Progenitor cell of endocrine pancreas (in vitro differentiated cells): ENCODE data around the gene CTNNAL1. TPM values are rescaled to one million over a fixed set of nuclear protein-coding genes. Genes with fewer than 3 reads are reported as not detected.

Source experiments
- DNase-seq: peaks from one replicate; pipeline ENCODE4 v3.0.0; 2021; ENCODE audit warnings: low spot score; ENCODE audit not compliant: unreplicated experiment
- H3K27ac Mint-ChIP-seq: 2 replicates; pipeline ENCODE4 v1.8.0; 2021; ENCODE audit warnings: mild to moderate bottlenecking, moderate library complexity, mixed read lengths
- H3K27me3 Mint-ChIP-seq: 2 replicates; pipeline ENCODE4 v1.8.0; 2021; ENCODE audit warnings: mixed read lengths
- H3K36me3 Mint-ChIP-seq: 2 replicates; pipeline ENCODE4 v1.8.0; 2022; ENCODE audit warnings: mixed read lengths; ENCODE audit not compliant: insufficient read depth
- H3K4me1 Mint-ChIP-seq: 2 replicates; pipeline ENCODE4 v1.8.0; 2021; ENCODE audit warnings: low read depth, mixed read lengths
- H3K4me3 Mint-ChIP-seq: 2 replicates; pipeline ENCODE4 v1.8.0; 2021; ENCODE audit warnings: low read depth, mild to moderate bottlenecking, moderate library complexity, mixed read lengths
- H3K9me3 Mint-ChIP-seq: 2 replicates; pipeline ENCODE4 v1.8.0; 2021; ENCODE audit warnings: low read depth, mixed read lengths
- total RNA-seq: library from RNA; stranded (reverse); gene quantifications from 2 replicates; pipeline ENCODE4 v1.2.1, GENCODE V29; 2021
- TF ChIP-seq, protein P1 (sequence below): fragments of 200-600 bp; sonication (generic); IDR thresholded peaks from one replicate; pipeline ENCODE4 v1.5.0; 2021; ENCODE audit warnings: antibody characterized with exemption, mild to moderate bottlenecking; ENCODE audit not compliant: unreplicated experiment

CTNNAL1 gene
- total RNA-seq, 1 donor from 2014 or later: 42.8 TPM

DNA sequence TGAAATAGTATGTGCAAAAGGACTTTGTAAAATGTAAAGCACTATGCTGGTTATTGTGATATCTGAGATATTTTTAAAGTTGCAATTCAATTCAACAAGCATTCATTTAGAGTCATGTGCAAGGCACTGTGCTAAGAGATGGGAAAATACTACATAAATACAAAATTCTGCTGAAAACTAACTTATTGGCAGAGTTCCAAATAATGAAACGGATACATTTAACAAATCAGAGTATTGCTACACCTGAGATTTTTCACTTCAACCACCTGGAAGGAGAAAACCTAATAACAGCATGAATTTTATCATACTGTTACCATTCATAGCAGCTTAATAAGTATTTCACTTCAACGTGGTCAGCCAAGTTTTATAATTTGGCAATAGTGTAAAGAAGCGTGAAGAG is 6.1 kb upstream of the CTNNAL1 start:
- DNase-seq: no peak
- Mint-ChIP-seq H3K27me3 (no peaks in the 10 kb centered on the region), H3K4me1 (peaks cover 7% of the 10 kb centered on the region), H3K4me3 (no peak overlapping the region), H3K27ac (no peak overlapping the region), H3K9me3 (no peaks in the 10 kb centered on the region), H3K36me3 (peaks cover 7% of the 10 kb centered on the region)
- TF ChIP-seq, protein P1, sequence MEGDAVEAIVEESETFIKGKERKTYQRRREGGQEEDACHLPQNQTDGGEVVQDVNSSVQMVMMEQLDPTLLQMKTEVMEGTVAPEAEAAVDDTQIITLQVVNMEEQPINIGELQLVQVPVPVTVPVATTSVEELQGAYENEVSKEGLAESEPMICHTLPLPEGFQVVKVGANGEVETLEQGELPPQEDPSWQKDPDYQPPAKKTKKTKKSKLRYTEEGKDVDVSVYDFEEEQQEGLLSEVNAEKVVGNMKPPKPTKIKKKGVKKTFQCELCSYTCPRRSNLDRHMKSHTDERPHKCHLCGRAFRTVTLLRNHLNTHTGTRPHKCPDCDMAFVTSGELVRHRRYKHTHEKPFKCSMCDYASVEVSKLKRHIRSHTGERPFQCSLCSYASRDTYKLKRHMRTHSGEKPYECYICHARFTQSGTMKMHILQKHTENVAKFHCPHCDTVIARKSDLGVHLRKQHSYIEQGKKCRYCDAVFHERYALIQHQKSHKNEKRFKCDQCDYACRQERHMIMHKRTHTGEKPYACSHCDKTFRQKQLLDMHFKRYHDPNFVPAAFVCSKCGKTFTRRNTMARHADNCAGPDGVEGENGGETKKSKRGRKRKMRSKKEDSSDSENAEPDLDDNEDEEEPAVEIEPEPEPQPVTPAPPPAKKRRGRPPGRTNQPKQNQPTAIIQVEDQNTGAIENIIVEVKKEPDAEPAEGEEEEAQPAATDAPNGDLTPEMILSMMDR: no peak

DNA sequence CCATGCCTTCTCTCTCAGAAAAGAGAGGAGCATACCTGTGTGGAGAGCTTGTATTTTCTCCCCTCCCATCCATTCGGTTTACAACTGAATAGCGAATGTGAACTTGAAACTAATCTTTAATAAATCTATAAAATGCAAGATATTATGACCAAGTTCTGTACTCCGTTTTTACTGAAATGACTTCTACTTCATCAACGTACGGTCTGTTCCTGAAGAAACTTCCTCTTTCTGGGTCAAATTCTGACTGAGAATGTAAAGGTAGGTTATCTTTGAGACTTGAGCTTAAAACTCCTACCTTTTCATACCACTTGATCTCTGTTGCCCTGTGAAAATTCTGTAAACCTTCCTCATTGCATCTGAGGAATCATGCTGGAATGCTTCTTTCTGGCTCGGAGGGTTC is 4.2 kb upstream of the CTNNAL1 start:
- Mint-ChIP-seq H3K27ac (no peak overlapping the region), H3K27me3 (no peaks in the 10 kb centered on the region), H3K36me3 (peaks cover 7% of the 10 kb centered on the region), H3K9me3 (no peaks in the 10 kb centered on the region), H3K4me1 (peaks cover 9% of the 10 kb centered on the region), H3K4me3 (no peak overlapping the region)
- TF ChIP-seq, protein P1: no peak
- no peak for DNase-seq

DNA sequence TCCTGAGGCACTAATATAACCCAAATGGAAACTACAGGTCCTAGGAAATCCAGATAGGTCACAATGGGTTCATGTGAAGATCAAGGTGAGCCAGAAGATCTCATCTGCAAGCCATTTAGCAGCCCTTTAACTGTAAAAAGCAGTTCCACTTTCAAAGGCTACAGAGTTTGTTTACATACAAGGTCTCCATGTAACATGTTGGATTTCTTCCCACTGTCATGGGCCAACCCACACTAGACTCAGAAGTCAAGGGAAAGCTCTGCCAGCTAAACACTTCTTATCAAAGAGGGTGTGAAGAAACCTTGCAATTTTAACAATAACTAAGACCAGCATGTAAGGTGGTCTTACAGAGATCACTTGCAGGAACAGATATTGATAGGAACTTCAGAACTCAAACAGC is 3.8 kb upstream of the CTNNAL1 start:
- Mint-ChIP-seq H3K4me3 (no peak overlapping the region), H3K9me3 (no peaks in the 10 kb centered on the region), H3K27me3 (no peaks in the 10 kb centered on the region), H3K4me1 (peaks cover 13% of the 10 kb centered on the region), H3K27ac (no peak overlapping the region), H3K36me3 (peaks cover 7% of the 10 kb centered on the region)
- TF ChIP-seq, protein P1: no peak
- no peak for DNase-seq

DNA sequence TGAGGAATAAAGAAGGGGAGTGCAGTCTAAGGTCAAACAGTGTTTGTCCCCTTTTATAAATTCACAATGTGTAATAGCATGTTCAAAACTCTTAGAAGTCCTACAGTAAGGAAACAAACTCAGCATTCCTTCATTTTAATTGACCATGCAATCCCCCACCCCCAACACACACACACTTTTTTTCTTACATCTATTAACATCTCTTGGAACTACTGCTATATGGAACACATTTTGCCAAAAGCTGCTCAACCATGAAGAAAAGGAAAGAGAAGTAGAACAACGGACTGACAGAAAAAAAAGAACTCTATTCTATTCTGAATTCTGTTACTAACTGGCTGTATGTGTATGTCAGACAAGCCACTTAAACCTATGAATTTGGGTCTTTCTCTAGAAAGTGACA is 2.8 kb upstream of the CTNNAL1 start:
- Mint-ChIP-seq H3K36me3 (peaks cover 7% of the 10 kb centered on the region), H3K4me1 (peaks cover 22% of the 10 kb centered on the region), H3K27ac (no peak overlapping the region), H3K9me3 (no peaks in the 10 kb centered on the region), H3K27me3 (no peaks in the 10 kb centered on the region), H3K4me3 (no peak overlapping the region)
- no peak for DNase-seq
- TF ChIP-seq, protein P1: no peak

DNA sequence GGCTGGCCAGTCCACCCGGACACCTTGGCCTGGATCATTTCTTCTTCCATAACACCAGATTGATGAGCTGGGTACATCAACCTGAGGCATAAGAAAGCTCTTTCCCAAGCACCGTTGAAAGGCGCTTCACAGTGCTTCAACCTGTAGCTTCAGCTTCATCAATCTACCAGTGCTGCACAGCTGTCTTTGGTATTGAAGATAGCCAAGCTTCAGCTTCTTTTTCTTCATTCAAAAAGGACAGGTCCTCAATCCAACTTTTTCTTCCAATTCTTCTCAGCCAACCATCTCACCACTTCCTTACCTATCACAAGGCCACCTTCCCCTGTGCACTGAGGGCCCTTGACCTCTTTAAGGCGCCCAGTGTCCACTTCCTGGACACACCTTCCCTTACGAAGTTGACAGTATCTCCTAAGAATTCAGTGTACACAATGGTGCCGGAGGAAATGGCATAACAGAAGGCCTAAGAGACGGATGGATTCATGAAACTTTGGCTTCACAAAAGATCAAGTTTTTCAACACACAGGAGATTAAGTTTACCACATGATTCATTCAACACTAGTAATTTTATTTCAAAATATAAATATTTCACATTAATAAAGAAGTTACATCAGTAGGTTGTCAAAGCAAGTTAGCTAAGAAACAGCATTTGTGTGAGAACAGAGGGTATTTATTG is 1.4 kb upstream of the CTNNAL1 start:
- peak overlapping the region; percentile 84 for H3K4me3 Mint-ChIP-seq
- peaks cover 10% of the 10 kb centered on the region for H3K36me3 Mint-ChIP-seq
- no peaks in the 10 kb centered on the region for H3K27me3 Mint-ChIP-seq
- TF ChIP-seq, protein P1: no peak
- peaks cover 24% of the 10 kb centered on the region for H3K4me1 Mint-ChIP-seq
- no peaks in the 10 kb centered on the region for H3K9me3 Mint-ChIP-seq
- H3K27ac Mint-ChIP-seq: peak overlapping the region; percentile 83
- no peak for DNase-seq
